WTC11 (cell line): ENCODE data around the gene SLC38A8. TPM values are rescaled to one million over a fixed set of nuclear protein-coding genes. Genes with fewer than 3 reads are reported as not detected.

Experiments used
- ATAC-seq: fragments of 200-7000 bp; cut with Tn5 transposase; 2 replicates; pipeline ENCODE4 v1.10.0; 2021; ENCODE audit warnings: mild to moderate bottlenecking, moderate library complexity
- CTCF ChIA-PET: fragments of 300-600 bp; sonication (Branson Sonifier 250); formaldehyde crosslinking; loops from one replicate; lab custom pipeline; 2021; ENCODE audit warnings: antibody characterized with exemption; lab: Charles Lee
- POLR2A ChIA-PET: fragments of 350-600 bp; sonication (Branson Sonifier 250); formaldehyde crosslinking; loops from one replicate; lab custom pipeline; 2021; ENCODE audit warnings: antibody characterized with exemption; lab: Charles Lee
- DNase-seq: peaks from one replicate; pipeline ENCODE4 v3.0.0; 2021; ENCODE audit warnings: low spot score
- H3K27ac Mint-ChIP-seq: 2 replicates; pipeline ENCODE4 v1.8.0; 2021; ENCODE audit warnings: mixed read lengths
- H3K27me3 Mint-ChIP-seq: 2 replicates; pipeline ENCODE4 v1.8.0; 2021; ENCODE audit warnings: low read depth, mild to moderate bottlenecking, moderate library complexity, mixed read lengths
- H3K36me3 Mint-ChIP-seq: 2 replicates; pipeline ENCODE4 v1.8.0; 2021; ENCODE audit warnings: mixed read lengths
- H3K4me1 Mint-ChIP-seq: 2 replicates; pipeline ENCODE4 v1.8.0; 2022; ENCODE audit warnings: mixed read lengths
- H3K4me3 Mint-ChIP-seq: 2 replicates; pipeline ENCODE4 v1.8.0; 2021; ENCODE audit warnings: mild to moderate bottlenecking, moderate library complexity, mixed read lengths
- H3K9me3 Mint-ChIP-seq: 2 replicates; pipeline ENCODE4 v1.8.0; 2021; ENCODE audit warnings: mixed read lengths
- CREB1 ChIP-seq: sonication (generic); formaldehyde crosslinking; IDR thresholded peaks from 2 replicates; pipeline ENCODE4 v1.8.0; 2023; ENCODE audit warnings: mild to moderate bottlenecking, missing genetic modification reagents
- ESRRA ChIP-seq: sonication (generic); formaldehyde crosslinking; IDR thresholded peaks from 2 replicates; pipeline ENCODE4 v1.8.1; 2022; ENCODE audit warnings: mild to moderate bottlenecking, missing genetic modification reagents, borderline replicate concordance
- FOXJ3 ChIP-seq: sonication (generic); formaldehyde crosslinking; IDR thresholded peaks from 2 replicates; pipeline ENCODE4 v1.9.0; 2021; ENCODE audit warnings: missing genetic modification reagents, mild to moderate bottlenecking, borderline replicate concordance
- GABPB1 ChIP-seq: sonication (generic); formaldehyde crosslinking; IDR thresholded peaks from 2 replicates; pipeline ENCODE4 v1.8.1; 2023; ENCODE audit warnings: mild to moderate bottlenecking, missing genetic modification reagents
- HMGA2 ChIP-seq: fragments of 250-450 bp; sonication (Bioruptor Pico); IDR thresholded peaks from 2 replicates; pipeline ENCODE4 v1.4.0; 2021; ENCODE audit warnings: mild to moderate bottlenecking, moderate library complexity
- IRF1 ChIP-seq: sonication (generic); formaldehyde crosslinking; IDR thresholded peaks from 2 replicates; pipeline ENCODE4 v1.8.0; 2023; ENCODE audit warnings: missing genetic modification reagents
- JAZF1 ChIP-seq: fragments of 250-450 bp; sonication (Bioruptor Pico); IDR thresholded peaks from 2 replicates; pipeline ENCODE4 v1.9.0; 2021; ENCODE audit warnings: moderate library complexity, mild to moderate bottlenecking, inconsistent platforms
- KAT7 ChIP-seq: sonication (generic); formaldehyde crosslinking; IDR thresholded peaks from 2 replicates; pipeline ENCODE4 v1.8.1; 2023; ENCODE audit warnings: missing genetic modification reagents, mild to moderate bottlenecking, borderline replicate concordance
- MLX ChIP-seq: sonication (generic); formaldehyde crosslinking; IDR thresholded peaks from 2 replicates; pipeline ENCODE4 v1.8.1; 2023; ENCODE audit warnings: mild to moderate bottlenecking, missing genetic modification reagents, moderate library complexity
- MYBL2 ChIP-seq: sonication (generic); formaldehyde crosslinking; IDR thresholded peaks from 2 replicates; pipeline ENCODE4 v1.8.1; 2023; ENCODE audit warnings: mild to moderate bottlenecking, moderate library complexity, missing genetic modification reagents
- NR1H2 ChIP-seq: sonication (generic); formaldehyde crosslinking; IDR thresholded peaks from 2 replicates; pipeline ENCODE4 v1.9.0; 2021; ENCODE audit warnings: mild to moderate bottlenecking, moderate library complexity, missing genetic modification reagents
- RELA ChIP-seq: sonication (generic); formaldehyde crosslinking; IDR thresholded peaks from 2 replicates; pipeline ENCODE4 v1.8.1; 2022; ENCODE audit warnings: missing genetic modification reagents, mild to moderate bottlenecking, borderline replicate concordance
- SOX15 ChIP-seq: fragments of 250-450 bp; sonication (Bioruptor Pico); IDR thresholded peaks from 2 replicates; pipeline ENCODE4 v1.9.0; 2021; ENCODE audit warnings: mild to moderate bottlenecking
- TCF7 ChIP-seq: sonication (generic); formaldehyde crosslinking; IDR thresholded peaks from 2 replicates; pipeline ENCODE4 v1.8.0; 2022; ENCODE audit warnings: mild to moderate bottlenecking, low read depth, missing genetic modification reagents, moderate library complexity
- TP53 ChIP-seq: sonication (generic); formaldehyde crosslinking; IDR thresholded peaks from 2 replicates; pipeline ENCODE4 v1.8.1; 2023; ENCODE audit warnings: mild to moderate bottlenecking, missing genetic modification reagents
- ZNF219 ChIP-seq: sonication (generic); formaldehyde crosslinking; IDR thresholded peaks from 2 replicates; pipeline ENCODE4 v1.8.0; 2023; ENCODE audit warnings: missing genetic modification reagents, mild to moderate bottlenecking, borderline replicate concordance
- ZNF416 ChIP-seq: fragments of 250-450 bp; sonication (Bioruptor Pico); IDR thresholded peaks from 2 replicates; pipeline ENCODE4 v1.9.0; 2021; ENCODE audit warnings: mild to moderate bottlenecking, inconsistent platforms
- total RNA-seq: library from RNA; stranded (reverse); gene quantifications from 3 replicates; pipeline ENCODE4 v1.2.3, GENCODE V29; 2021
- TF ChIP-seq, protein P1 (sequence below): sonication (generic); formaldehyde crosslinking; IDR thresholded peaks from 2 replicates; pipeline ENCODE4 v1.8.1; 2023; ENCODE audit warnings: mild to moderate bottlenecking, missing genetic modification reagents
- TF ChIP-seq, protein P2 (sequence below): sonication (generic); formaldehyde crosslinking; IDR thresholded peaks from 2 replicates; pipeline ENCODE4 v1.8.1; 2022; ENCODE audit warnings: missing genetic modification reagents, borderline replicate concordance
- TF ChIP-seq, protein P3 (sequence below): fragments of 250-450 bp; sonication (Bioruptor Pico); IDR thresholded peaks from 2 replicates; pipeline ENCODE4 v1.9.0; 2021; ENCODE audit warnings: mild to moderate bottlenecking
- TF ChIP-seq, protein P4 (sequence below): sonication (generic); formaldehyde crosslinking; IDR thresholded peaks from 2 replicates; pipeline ENCODE4 v1.8.0; 2023; ENCODE audit warnings: missing genetic modification reagents, mild to moderate bottlenecking, borderline replicate concordance
- TF ChIP-seq, protein P5 (sequence below): fragments of 250-450 bp; sonication (Bioruptor Pico); IDR thresholded peaks from 2 replicates; pipeline ENCODE4 v1.9.0; 2021; ENCODE audit warnings: mild to moderate bottlenecking
- TF ChIP-seq, protein P6 (sequence below): sonication (generic); formaldehyde crosslinking; IDR thresholded peaks from 2 replicates; pipeline ENCODE4 v1.8.0; 2022; ENCODE audit warnings: mild to moderate bottlenecking, missing genetic modification reagents

SLC38A8 gene
- total RNA-seq, 1 experiment from 2014 or later = not detected

GRCh38 chr16:84018710-84019109 is 23.9 kb downstream of the SLC38A8 start (continued):
- TF ChIP-seq, protein P1, sequence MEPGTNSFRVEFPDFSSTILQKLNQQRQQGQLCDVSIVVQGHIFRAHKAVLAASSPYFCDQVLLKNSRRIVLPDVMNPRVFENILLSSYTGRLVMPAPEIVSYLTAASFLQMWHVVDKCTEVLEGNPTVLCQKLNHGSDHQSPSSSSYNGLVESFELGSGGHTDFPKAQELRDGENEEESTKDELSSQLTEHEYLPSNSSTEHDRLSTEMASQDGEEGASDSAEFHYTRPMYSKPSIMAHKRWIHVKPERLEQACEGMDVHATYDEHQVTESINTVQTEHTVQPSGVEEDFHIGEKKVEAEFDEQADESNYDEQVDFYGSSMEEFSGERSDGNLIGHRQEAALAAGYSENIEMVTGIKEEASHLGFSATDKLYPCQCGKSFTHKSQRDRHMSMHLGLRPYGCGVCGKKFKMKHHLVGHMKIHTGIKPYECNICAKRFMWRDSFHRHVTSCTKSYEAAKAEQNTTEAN (CRISPR knock-in tag) = no peak
- no peak for TF ChIP-seq ZNF416 (CRISPR knock-in tag)
- no peak for TF ChIP-seq IRF1
- TF ChIP-seq ZNF219 (CRISPR knock-in tag) = no peak
- no peak for TF ChIP-seq TP53 (CRISPR knock-in tag)
- no peak for TF ChIP-seq FOXJ3 (CRISPR knock-in tag)

DNA sequence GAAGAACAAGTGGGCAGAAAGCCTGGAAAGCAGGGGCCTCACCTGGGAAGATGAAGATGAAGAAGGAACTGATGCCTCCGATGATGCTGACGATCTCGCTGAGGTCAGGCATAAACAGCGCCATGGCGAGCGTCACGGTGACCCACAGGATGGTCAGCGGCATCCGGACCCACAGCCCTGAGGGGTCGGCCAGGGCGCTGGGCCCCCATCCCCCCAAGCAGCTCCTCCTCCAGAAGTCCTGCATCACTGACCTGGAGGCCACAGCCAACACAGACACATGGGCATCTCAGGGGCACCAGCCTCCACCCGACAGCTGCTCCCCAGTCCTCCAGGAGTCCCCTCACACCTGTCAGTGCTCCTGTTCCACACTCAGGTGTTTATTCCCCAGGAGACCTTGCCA is 26.1 kb downstream of the SLC38A8 start:
- no peak for ATAC-seq
- DNase-seq = no peak
- Mint-ChIP-seq H3K4me1 (peaks cover 6% of the 10 kb centered on the region), H3K27me3 (peaks cover 11% of the 10 kb centered on the region; the same call in 1 of the 2 replicates), H3K9me3 (peaks cover 7% of the 10 kb centered on the region), H3K27ac (no peak overlapping the region), H3K36me3 (peaks cover 3% of the 10 kb centered on the region), H3K4me3 (no peak overlapping the region)
- ChIA-PET CTCF (no interaction called here), POLR2A (no interaction called here)
- TF ChIP-seq RELA (CRISPR knock-in tag) = no peak
- TF ChIP-seq JAZF1 (CRISPR knock-in tag) = no peak
- no peak for TF ChIP-seq GABPB1 (CRISPR knock-in tag)
- no peak for TF ChIP-seq ESRRA (CRISPR knock-in tag)
- TF ChIP-seq, protein P2, sequence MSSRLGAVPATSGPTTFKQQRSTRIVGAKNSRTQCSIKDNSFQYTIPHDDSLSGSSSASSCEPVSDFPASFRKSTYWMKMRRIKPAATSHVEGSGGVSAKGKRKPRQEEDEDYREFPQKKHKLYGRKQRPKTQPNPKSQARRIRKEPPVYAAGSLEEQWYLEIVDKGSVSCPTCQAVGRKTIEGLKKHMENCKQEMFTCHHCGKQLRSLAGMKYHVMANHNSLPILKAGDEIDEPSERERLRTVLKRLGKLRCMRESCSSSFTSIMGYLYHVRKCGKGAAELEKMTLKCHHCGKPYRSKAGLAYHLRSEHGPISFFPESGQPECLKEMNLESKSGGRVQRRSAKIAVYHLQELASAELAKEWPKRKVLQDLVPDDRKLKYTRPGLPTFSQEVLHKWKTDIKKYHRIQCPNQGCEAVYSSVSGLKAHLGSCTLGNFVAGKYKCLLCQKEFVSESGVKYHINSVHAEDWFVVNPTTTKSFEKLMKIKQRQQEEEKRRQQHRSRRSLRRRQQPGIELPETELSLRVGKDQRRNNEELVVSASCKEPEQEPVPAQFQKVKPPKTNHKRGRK (CRISPR knock-in tag) = no peak
- TF ChIP-seq KAT7 (CRISPR knock-in tag) = no peak
- no peak for TF ChIP-seq NR1H2 (CRISPR knock-in tag)
- TF ChIP-seq MLX (CRISPR knock-in tag) = no peak
- TF ChIP-seq, protein P3, sequence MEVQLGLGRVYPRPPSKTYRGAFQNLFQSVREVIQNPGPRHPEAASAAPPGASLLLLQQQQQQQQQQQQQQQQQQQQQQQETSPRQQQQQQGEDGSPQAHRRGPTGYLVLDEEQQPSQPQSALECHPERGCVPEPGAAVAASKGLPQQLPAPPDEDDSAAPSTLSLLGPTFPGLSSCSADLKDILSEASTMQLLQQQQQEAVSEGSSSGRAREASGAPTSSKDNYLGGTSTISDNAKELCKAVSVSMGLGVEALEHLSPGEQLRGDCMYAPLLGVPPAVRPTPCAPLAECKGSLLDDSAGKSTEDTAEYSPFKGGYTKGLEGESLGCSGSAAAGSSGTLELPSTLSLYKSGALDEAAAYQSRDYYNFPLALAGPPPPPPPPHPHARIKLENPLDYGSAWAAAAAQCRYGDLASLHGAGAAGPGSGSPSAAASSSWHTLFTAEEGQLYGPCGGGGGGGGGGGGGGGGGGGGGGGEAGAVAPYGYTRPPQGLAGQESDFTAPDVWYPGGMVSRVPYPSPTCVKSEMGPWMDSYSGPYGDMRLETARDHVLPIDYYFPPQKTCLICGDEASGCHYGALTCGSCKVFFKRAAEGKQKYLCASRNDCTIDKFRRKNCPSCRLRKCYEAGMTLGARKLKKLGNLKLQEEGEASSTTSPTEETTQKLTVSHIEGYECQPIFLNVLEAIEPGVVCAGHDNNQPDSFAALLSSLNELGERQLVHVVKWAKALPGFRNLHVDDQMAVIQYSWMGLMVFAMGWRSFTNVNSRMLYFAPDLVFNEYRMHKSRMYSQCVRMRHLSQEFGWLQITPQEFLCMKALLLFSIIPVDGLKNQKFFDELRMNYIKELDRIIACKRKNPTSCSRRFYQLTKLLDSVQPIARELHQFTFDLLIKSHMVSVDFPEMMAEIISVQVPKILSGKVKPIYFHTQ (CRISPR knock-in tag) = no peak
- no peak for TF ChIP-seq CREB1 (CRISPR knock-in tag)
- TF ChIP-seq SOX15 (CRISPR knock-in tag) = no peak
- TF ChIP-seq, protein P4, sequence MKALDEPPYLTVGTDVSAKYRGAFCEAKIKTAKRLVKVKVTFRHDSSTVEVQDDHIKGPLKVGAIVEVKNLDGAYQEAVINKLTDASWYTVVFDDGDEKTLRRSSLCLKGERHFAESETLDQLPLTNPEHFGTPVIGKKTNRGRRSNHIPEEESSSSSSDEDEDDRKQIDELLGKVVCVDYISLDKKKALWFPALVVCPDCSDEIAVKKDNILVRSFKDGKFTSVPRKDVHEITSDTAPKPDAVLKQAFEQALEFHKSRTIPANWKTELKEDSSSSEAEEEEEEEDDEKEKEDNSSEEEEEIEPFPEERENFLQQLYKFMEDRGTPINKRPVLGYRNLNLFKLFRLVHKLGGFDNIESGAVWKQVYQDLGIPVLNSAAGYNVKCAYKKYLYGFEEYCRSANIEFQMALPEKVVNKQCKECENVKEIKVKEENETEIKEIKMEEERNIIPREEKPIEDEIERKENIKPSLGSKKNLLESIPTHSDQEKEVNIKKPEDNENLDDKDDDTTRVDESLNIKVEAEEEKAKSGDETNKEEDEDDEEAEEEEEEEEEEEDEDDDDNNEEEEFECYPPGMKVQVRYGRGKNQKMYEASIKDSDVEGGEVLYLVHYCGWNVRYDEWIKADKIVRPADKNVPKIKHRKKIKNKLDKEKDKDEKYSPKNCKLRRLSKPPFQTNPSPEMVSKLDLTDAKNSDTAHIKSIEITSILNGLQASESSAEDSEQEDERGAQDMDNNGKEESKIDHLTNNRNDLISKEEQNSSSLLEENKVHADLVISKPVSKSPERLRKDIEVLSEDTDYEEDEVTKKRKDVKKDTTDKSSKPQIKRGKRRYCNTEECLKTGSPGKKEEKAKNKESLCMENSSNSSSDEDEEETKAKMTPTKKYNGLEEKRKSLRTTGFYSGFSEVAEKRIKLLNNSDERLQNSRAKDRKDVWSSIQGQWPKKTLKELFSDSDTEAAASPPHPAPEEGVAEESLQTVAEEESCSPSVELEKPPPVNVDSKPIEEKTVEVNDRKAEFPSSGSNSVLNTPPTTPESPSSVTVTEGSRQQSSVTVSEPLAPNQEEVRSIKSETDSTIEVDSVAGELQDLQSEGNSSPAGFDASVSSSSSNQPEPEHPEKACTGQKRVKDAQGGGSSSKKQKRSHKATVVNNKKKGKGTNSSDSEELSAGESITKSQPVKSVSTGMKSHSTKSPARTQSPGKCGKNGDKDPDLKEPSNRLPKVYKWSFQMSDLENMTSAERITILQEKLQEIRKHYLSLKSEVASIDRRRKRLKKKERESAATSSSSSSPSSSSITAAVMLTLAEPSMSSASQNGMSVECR (CRISPR knock-in tag) = no peak
- no peak for TF ChIP-seq HMGA2 (CRISPR knock-in tag)
- no peak for TF ChIP-seq MYBL2
- TF ChIP-seq TCF7 (CRISPR knock-in tag) = no peak
- TF ChIP-seq, protein P5, sequence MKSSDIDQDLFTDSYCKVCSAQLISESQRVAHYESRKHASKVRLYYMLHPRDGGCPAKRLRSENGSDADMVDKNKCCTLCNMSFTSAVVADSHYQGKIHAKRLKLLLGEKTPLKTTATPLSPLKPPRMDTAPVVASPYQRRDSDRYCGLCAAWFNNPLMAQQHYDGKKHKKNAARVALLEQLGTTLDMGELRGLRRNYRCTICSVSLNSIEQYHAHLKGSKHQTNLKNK (CRISPR knock-in tag) = no peak
- TF ChIP-seq, protein P6, sequence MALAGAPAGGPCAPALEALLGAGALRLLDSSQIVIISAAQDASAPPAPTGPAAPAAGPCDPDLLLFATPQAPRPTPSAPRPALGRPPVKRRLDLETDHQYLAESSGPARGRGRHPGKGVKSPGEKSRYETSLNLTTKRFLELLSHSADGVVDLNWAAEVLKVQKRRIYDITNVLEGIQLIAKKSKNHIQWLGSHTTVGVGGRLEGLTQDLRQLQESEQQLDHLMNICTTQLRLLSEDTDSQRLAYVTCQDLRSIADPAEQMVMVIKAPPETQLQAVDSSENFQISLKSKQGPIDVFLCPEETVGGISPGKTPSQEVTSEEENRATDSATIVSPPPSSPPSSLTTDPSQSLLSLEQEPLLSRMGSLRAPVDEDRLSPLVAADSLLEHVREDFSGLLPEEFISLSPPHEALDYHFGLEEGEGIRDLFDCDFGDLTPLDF (CRISPR knock-in tag) = no peak
